ENCODE measurements around the gene MAGOH. TPM values are rescaled to one million over a fixed set of nuclear protein-coding genes. Genes with fewer than 3 reads are reported as not detected.
"Not testable (repeated sequence)": the region's sequence is repeated elsewhere in the genome, so short reads cannot be mapped to it uniquely, and the experiment has no call there.

MAGOH gene
- total RNA-seq, 1 donor, result 9.7 TPM

- DNase-seq (ENCODE audit: low read depth in 2 of 3, low spot score in 2 of 3), result no peak
These were observed 3.5 kb upstream of the MAGOH start for GRCh38 chr1:53241828-53242227.

- no peak for DNase-seq (ENCODE audit: low read depth in 2 of 3, low spot score in 2 of 3)
These were observed 680 bp downstream of the MAGOH start for GRCh38 chr1:53237638-53238037.

DNA sequence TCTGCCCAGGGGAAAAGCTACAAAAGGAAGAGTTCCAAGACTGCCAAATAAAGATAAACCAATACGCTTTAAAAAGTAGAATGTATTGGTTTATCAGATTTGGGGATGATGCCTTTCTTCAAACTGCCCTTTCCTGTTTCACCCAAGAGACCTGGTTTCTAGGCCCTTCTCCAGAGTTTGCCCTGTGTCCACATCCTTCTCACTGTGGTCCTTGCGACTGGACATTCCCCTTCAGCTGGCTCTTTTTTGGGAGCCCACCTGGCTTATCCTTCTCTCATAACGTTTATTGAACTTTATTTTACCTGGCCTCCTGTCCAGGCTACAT lies 17.4 kb downstream of the MAGOH start:
- no peak for DNase-seq (ENCODE audit: low read depth in 2 of 3, low spot score in 2 of 3)

GRCh38 chr1:53220171-53220961 lies 18.0 kb downstream of the MAGOH start, which contains the start of gene CZIB:
Gene CZIB, minus strand, starts transcription at chr1:53220634. Its CDS starts 59 bp downstream, at chr1:53220575.
- peak; percentile 84 to 92 (median 90) for DNase-seq (ENCODE audit: low read depth in 2 of 3, low spot score in 2 of 3)

GRCh38 chr1:53219711-53220110 lies 18.6 kb downstream of the MAGOH start:
- DNase-seq (ENCODE audit: low read depth in 2 of 3, low spot score in 2 of 3), result no peak

GRCh38 chr1:53218201-53218600 lies 20.1 kb downstream of the MAGOH start:
- DNase-seq (ENCODE audit: low read depth in 2 of 3, low spot score in 2 of 3), result no peak

- DNase-seq (ENCODE audit: low read depth in 2 of 3, low spot score in 2 of 3), result no peak
These were observed 23.9 kb downstream of the MAGOH start for GRCh38 chr1:53214376-53214940.

GRCh38 chr1:53210954-53211353 lies 27.4 kb downstream of the MAGOH start:
- no peak for DNase-seq (ENCODE audit: low read depth in 2 of 3, low spot score in 2 of 3)

DNA sequence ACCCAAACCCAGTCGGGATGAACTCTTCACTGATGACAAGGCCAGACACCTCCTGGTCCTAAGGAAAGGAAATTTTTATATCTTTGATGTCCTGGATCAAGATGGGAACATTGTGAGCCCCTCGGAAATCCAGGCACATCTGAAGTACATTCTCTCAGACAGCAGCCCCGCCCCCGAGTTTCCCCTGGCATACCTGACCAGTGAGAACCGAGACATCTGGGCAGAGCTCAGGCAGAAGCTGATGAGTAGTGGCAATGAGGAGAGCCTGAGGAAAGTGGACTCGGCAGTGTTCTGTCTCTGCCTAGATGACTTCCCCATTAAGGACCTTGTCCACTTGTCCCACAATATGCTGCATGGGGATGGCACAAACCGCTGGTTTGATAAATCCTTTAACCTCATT lies 28.0 kb downstream of the MAGOH start:
- no peak for DNase-seq (ENCODE audit: low read depth in 2 of 3, low spot score in 2 of 3)

- no peak for DNase-seq (ENCODE audit: low read depth in 2 of 3, low spot score in 2 of 3)
These were observed 30.6 kb downstream of the MAGOH start for GRCh38 chr1:53207726-53208125.

GRCh38 chr1:53206735-53207379 lies 31.5 kb downstream of the MAGOH start:
- no peak for DNase-seq (ENCODE audit: low read depth in 2 of 3, low spot score in 2 of 3)

DNA sequence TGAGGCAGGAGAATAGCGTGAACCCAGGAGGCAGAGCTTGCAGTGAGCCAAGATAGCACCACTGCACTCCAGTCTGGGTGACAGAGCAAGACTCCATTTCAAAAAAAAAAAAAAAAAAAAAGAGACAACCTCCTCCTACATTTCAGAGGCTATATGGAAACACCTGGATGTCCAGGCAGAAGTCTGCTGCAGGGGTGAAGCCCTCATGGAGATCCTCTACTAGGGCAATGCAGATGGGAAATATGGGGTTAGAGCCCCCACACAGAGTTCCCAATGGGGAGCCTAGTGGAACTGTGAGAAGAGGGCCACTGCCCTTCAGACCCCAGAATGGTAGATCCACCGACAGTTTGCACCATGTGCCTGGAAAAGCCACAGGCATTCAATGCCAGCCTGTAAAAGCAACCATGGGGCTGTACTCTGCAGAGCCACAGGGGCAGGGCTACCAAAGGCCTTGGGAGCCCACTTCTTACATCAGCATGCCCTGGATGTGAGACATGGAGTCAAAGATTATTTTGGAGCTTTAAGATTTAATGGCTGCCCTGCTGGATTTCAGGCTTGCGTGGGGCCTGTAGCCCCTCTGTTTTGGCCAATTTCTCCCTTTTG lies 32.1 kb downstream of the MAGOH start:
- peak in 1 of 3 donors; percentile 20 for DNase-seq (ENCODE audit: low read depth in 2 of 3, low spot score in 2 of 3)

DNA sequence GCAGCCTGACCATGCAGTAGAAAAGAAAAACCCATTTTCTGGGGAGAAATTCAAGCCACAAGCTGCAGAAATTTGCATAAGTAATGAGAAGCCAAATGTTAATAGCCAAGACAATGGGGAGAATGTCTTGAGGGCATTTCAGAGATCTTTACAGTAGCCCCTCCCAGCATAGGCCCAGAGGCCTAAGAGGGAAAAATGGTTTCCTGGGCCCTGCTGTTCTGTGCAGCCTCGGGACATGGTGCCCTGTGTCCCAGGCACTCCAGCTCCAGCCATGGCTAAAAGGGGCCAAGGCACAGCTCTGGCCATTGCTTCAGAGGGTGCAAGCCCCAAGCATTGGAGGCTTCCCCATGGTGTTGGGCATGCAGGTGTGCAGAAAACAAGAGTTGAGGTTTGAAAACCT lies 32.8 kb downstream of the MAGOH start:
- not testable (repeated sequence) for DNase-seq (ENCODE audit: low read depth in 2 of 3, low spot score in 2 of 3)

- no peak for DNase-seq (ENCODE audit: low read depth in 2 of 3, low spot score in 2 of 3)
These were observed 34.9 kb downstream of the MAGOH start for GRCh38 chr1:53203466-53203865.

DNA sequence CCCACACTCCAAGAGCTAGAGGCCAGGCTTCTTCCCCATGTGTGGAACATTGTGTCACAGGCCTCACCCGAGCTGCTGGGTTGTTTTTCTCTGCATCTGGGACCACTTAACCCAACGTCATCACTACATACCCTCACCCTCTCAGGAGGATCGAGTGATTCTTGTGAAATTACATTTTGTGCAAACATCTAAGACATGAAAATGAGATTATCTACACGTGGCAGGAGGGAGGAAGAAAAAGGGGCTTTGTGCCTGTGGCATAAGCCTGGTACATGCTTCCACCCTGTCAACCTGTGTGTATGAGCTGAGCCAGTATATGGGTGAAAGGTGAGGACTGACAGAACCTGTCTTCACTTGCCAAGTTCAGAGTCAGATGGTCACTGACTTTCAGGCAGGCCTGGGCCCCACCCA lies 40.1 kb downstream of the MAGOH start:
- no peak for DNase-seq (ENCODE audit: low read depth in 2 of 3, low spot score in 2 of 3)

DNA sequence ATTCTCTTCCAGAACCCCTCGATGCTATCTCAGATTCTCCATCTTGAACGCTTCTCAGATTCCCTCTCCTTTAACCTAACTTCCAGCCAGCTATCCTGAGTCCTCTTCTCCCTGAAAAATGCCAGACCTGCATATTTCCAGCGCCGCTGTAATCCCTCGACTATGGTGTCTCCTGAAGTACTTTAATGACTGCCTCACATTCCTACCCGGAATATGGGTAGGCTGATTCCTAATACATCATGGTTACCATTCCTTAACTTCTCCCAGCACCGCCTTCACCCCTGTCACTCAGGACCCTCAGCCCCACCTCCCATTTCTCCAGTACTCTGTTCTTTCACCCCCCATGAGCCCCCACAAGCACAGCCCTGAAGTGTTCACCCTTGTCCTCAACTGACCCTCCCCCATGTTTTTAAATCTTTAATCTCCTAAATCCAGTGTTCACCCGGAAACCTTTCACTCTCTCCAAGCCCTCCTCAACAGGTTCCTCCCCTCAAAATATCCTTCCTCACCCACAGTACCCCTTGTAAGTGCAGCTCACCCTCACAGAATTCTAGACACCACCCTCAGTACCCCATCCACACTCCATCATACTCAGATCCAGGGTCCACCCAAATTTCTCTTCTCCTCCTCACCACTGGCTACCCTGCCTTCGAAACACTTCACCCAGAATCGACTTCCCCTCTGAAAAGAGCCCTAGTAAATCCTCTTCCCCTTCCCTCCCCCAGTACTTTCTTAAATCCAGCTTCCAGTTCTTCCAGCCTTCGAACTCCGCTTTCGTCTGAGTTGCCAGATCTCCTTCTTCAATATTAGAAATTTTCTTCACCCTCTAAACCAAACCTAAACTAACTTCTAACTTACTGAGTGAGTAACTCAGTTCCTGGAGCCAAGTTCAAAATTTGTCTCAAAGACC lies 40.8 kb downstream of the MAGOH start:
- DNase-seq (ENCODE audit: low read depth in 2 of 3, low spot score in 2 of 3), result no peak

DNA sequence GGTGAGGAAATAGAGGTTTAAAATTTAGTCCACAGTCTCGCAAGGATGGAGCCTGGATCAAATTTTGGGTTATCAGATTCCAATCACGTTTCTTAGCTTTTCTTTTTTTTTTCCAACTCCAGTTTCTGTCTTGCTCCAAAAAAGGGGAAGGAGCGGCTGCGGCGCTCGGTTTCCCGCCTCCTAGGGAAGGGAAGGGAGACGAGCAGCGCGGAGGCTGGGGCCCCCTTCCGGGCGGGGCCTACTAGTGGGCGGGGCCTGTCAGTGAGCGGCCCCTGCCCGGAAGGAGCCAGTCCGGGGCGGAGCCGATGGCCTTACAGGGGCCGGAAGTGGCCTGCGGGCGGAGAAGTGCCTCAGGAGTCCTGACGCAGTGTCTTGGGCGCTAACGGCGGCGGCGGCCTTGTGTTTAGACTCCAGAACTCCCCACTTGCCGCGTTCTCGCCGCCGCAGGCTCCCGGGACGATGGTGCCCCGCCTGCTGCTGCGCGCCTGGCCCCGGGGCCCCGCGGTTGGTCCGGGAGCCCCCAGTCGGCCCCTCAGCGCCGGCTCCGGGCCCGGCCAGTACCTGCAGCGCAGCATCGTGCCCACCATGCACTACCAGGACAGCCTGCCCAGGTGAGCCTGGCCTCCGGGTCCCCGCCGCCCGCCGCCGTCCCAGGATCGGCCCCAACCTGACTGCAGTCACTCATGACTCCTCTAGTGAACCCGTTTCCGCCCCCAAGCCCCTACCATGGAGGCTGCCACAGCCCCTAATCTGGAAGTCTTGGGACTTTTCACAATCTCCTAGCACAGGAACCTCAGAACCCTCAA lies 41.6 kb downstream of the MAGOH start, which contains the start of gene CPT2:
TSS of gene CPT2 (plus strand) at position 340 of the 806 bp plus-strand sequence. CDS start at position 460, 120 bp downstream.
- DNase-seq (ENCODE audit: low read depth in 2 of 3, low spot score in 2 of 3), result peak; percentile 58 to 93 (median 87)

DNA sequence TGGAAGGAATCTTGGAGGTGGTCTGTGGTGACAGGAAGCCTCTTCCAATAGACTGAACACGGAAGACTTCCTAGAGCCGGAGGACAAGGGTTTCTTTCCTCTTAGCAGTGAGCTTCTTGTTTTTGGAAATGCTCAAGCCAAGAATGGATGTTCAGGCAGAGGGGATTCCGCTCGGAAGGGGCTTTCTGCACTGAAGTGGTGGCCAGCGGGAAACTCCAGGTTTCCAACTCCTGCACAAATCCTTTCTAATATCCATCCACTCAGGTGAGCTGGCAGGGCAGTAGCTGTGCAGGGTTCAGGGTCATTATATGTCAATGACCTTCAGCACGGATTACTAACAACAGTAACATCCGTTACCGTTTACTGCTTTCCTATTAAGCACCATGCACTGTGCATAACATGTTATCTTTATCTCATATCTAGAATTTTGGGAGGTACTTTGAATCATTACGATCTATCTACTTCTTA lies 42.3 kb downstream of the MAGOH start:
- DNase-seq (ENCODE audit: low read depth in 2 of 3, low spot score in 2 of 3), result no peak

GRCh38 chr1:53195246-53196016 lies 42.9 kb downstream of the MAGOH start:
- DNase-seq (ENCODE audit: low read depth in 2 of 3, low spot score in 2 of 3), result no peak

Data from hematopoietic multipotent progenitor cell (in vitro differentiated cells).